K562 (cell line): ENCODE data around the gene SCGB1C2. TPM values are rescaled to one million over a fixed set of nuclear protein-coding genes. Genes with fewer than 3 reads are reported as not detected.
A peak's percentile ranks its signal among the peaks of the same experiment; 100 is the strongest.
"Not testable (repeated sequence)": the region's sequence is repeated elsewhere in the genome, so short reads cannot be mapped to it uniquely, and the experiment has no call there.

Experiments
- ATAC-seq: fragments of 200-7000 bp; cut with Tn5 transposase; 3 replicates; pipeline ENCODE4 v1.9.1; 2020; ENCODE audit warnings: moderate library complexity
- BruUV-seq: library from RNA; stranded (reverse); fragments of 400-500 nt; replicated peaks from 2 replicates; lab custom pipeline; 2021; lab: Mats Ljungman, UMichigan
- CTCF ChIA-PET: fragments of 300-600 bp; formaldehyde crosslinking; extraction: SDS; loops from one replicate; lab custom pipeline; 2021; ENCODE audit warnings: low intra/inter-chr PET ratio; lab: Yijun Ruan, JAX
- POLR2A ChIA-PET: fragments of 300-600, 350-650 bp; sonication (Branson Sonifier 250); formaldehyde crosslinking; extraction: SDS; loops from one replicate; lab custom pipeline; 2021; ENCODE audit warnings: antibody characterized with exemption, inconsistent platforms; lab: Yijun Ruan, JAX
- DNase-seq, 4 experiments: peaks; one replicate each; pipeline versions ENCODE4 v3.0.0 to v3.0.0-alpha.2; 2011 to 2018; ENCODE audit warnings: low spot score in 3 of 4, mixed read lengths in 3 of 4; ENCODE audit errors: extremely low read depth in 1 of 4
- FAIRE-seq: peaks from 2 replicates; lab custom pipeline; 2011; peaks lifted over from hg19 to GRCh38; lab: Jason Lieb, UNC
- H2AFZ ChIP-seq: 2 replicates; pipeline ENCODE4 v1.6.0; 2011; ENCODE audit warnings: low read depth, low read length, control low read depth, inconsistent platforms
- H3K27ac ChIP-seq: fragments of 200-600 bp; 3 replicates; pipeline ENCODE4 v1.8.0; 2011; ENCODE audit warnings: low read depth, mild to moderate bottlenecking, control low read depth, inconsistent platforms, low read length, moderate library complexity, mixed read lengths; ENCODE audit errors: extremely low read depth
- H3K27me3 ChIP-seq, 2 experiments: fragments of 300-600 bp in 1 of 2; 2 replicates in 1 of 2; 3 replicates in 1 of 2; pipeline versions ENCODE4 v1.6.0 to v1.8.0; 2011; ENCODE audit warnings: inconsistent platforms in 2 of 2, low read length in 2 of 2, mild to moderate bottlenecking in 1 of 2, mixed read lengths in 1 of 2, moderate library complexity in 1 of 2; ENCODE audit not compliant: control insufficient read depth in 2 of 2, insufficient read depth in 2 of 2
- H3K36me3 ChIP-seq: fragments of 300-600 bp; 3 replicates; pipeline ENCODE4 v1.8.0; 2011; ENCODE audit warnings: mild to moderate bottlenecking, low read length, inconsistent platforms; ENCODE audit not compliant: control insufficient read depth, insufficient read depth
- H3K4me1 ChIP-seq, 2 experiments: fragments of 200-600 bp in 1 of 2; replicated peaks in 1 of 2; 2 replicates in 1 of 2; 3 replicates in 1 of 2; pipeline versions ENCODE4 v1.5.1 to v1.8.0; 2011; ENCODE audit warnings: inconsistent platforms in 2 of 2, low read length in 2 of 2, mild to moderate bottlenecking in 1 of 2, mixed read lengths in 1 of 2, moderate library complexity in 1 of 2; ENCODE audit not compliant: control insufficient read depth in 2 of 2, insufficient read depth in 2 of 2
- H3K4me2 ChIP-seq: 2 replicates; pipeline ENCODE4 v1.6.1; 2011; ENCODE audit warnings: low read length, control low read depth, inconsistent platforms, mixed read lengths; ENCODE audit not compliant: insufficient read depth
- H3K4me3 ChIP-seq: fragments of 200-600 bp; sonication (generic), shearing (Covaris generic); 2 replicates; pipeline ENCODE4 v1.5.1; 2016; ENCODE audit warnings: control low read depth, inconsistent platforms
- H3K79me2 ChIP-seq: fragments of 200-600 bp; 3 replicates; pipeline ENCODE4 v1.8.0; 2011; ENCODE audit warnings: low read length, inconsistent platforms; ENCODE audit not compliant: control insufficient read depth, insufficient read depth
- H3K9ac ChIP-seq, 2 experiments: 2 replicates each; pipeline versions ENCODE4 v1.6.0 to v1.6.1; 2011; ENCODE audit warnings: low read depth in 2 of 2, low read length in 2 of 2, control low read depth in 1 of 2, inconsistent platforms in 1 of 2, mild to moderate bottlenecking in 1 of 2, mixed read lengths in 1 of 2; ENCODE audit not compliant: insufficient read depth in 1 of 2
- H3K9me1 ChIP-seq: one replicate; pipeline ENCODE4 v1.6.0; 2011; ENCODE audit warnings: inconsistent platforms, mild to moderate bottlenecking, low read length, moderate library complexity; ENCODE audit not compliant: control insufficient read depth, insufficient read depth
- H3K9me3 ChIP-seq: replicated peaks from 2 replicates; pipeline ENCODE4 v1.5.1; 2011; ENCODE audit warnings: low read depth, low read length, inconsistent platforms; ENCODE audit not compliant: control insufficient read depth, insufficient read depth
- H4K20me1 ChIP-seq: replicated peaks from 2 replicates; pipeline ENCODE4 v1.6.1; 2011; ENCODE audit warnings: low read length, inconsistent platforms, mixed read lengths; ENCODE audit not compliant: control insufficient read depth, insufficient read depth
- WGBS: fragments of 100-300 bp; shearing (Covaris generic); methylation state at CpG from one replicate; pipeline ENCODE4 v1.1.6; 2016; ENCODE audit warnings: low coverage, mixed read lengths; ENCODE audit not compliant: insufficient coverage; ENCODE audit errors: missing lambda C conversion rate; 5-methylcytosine and 5-hydroxymethylcytosine counted together
- in situ Hi-C: fragments of 300-500 bp; cut with MboI; formaldehyde crosslinking; loops from 4 replicates; pipeline ENCODE4 v1.15.0; 2018; ENCODE audit warnings: inconsistent platforms, mixed read lengths
- intact Hi-C: fragments of 100-400 bp; cut with micrococcal nuclease; formaldehyde crosslinking; loops from 2 replicates; pipeline ENCODE4 v1.14.2; 2022
- polyA plus RNA-seq, 8 experiments: library from polyadenylated mRNA; depleted of rRNA in 4 of 8; stranded (reverse) in 5 of 8; unstranded in 3 of 8; fragments of >200 nt; fragmentation: Nextera tagmentation in 2 of 8; fragmentation: Illumina TruSeq in 1 of 8; extraction: Ambion mirVana in 2 of 8; extraction: Trizol in 1 of 8; gene quantifications; 2 replicates each; pipeline versions ENCODE4 v1.2.1 to v1.2.3, GENCODE V29; 2011 to 2014; ENCODE audit warnings: inconsistent platforms in 1 of 8, missing spikeins in 1 of 8
- total RNA-seq, 7 experiments: library from RNA; depleted of rRNA in 6 of 7; stranded (reverse); fragments of >200 nt in 6 of 7; fragmentation: Illumina TruSeq in 2 of 7; extraction: Trizol in 2 of 7; gene quantifications; 2 replicates each; pipeline versions ENCODE4 v1.2.1 to v1.2.3, GENCODE V29; 2011 to 2021; ENCODE audit warnings: low replicate concordance in 1 of 7
- TF ChIP-seq, protein P1 (sequence below), 3 experiments: IDR thresholded peaks in 2 of 3; conservative IDR thresholded peaks in 1 of 3; 2 replicates each; pipeline ENCODE4 v1.5.1; 2011 to 2012; ENCODE audit warnings: low read length in 3 of 3, mild to moderate bottlenecking in 3 of 3, control low read depth in 2 of 3, improper control_type of control experiment in 1 of 3, inconsistent platforms in 1 of 3, low read depth in 1 of 3, mixed read lengths in 1 of 3, moderate library complexity in 1 of 3; ENCODE audit not compliant: insufficient read depth in 2 of 3

Gene SCGB1C2
- total and polyA plus RNA-seq, 9 of the 15 experiments (the other 6 are each of a cell fraction or from before 2014, with no cell fraction given) = not detected

DNA sequence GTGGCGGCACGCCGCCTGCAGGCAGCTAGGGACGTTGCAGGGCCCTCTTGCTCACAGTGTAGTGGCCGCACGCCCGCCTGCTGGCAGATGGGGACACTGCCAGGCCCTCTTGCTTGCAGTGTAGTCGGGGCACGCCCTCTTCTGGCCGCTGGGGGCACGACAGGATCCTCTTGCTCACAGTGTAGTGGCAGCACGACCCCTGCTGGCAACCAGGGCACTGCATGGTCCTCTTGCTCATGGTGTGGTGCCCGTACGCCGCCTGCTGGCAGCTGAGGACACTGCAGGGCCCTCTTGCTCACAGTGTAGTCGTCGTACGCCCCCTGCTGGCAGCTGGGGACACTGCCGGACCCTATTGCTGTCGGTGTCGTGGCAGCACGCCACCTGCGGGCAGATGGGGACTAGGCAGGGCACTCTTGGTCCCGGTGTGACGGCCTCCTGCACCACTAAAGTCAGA, 3.0 kb upstream of the SCGB1C2 start:
- BruUV-seq, CTCF ChIA-PET, H3K9ac ChIP-seq, FAIRE-seq, H3K4me2 ChIP-seq, intact Hi-C loops, H3K9me3 ChIP-seq, H3K4me3 ChIP-seq, H3K36me3 ChIP-seq, DNase-seq, H3K4me1 ChIP-seq, H4K20me1 ChIP-seq, H2AFZ ChIP-seq, H3K27ac ChIP-seq, H3K79me2 ChIP-seq, POLR2A ChIA-PET, H3K27me3 ChIP-seq, in situ Hi-C loops, H3K9me1 ChIP-seq: not testable (repeated sequence)
- ATAC-seq = peak; percentile 96
- TF ChIP-seq, protein P1, sequence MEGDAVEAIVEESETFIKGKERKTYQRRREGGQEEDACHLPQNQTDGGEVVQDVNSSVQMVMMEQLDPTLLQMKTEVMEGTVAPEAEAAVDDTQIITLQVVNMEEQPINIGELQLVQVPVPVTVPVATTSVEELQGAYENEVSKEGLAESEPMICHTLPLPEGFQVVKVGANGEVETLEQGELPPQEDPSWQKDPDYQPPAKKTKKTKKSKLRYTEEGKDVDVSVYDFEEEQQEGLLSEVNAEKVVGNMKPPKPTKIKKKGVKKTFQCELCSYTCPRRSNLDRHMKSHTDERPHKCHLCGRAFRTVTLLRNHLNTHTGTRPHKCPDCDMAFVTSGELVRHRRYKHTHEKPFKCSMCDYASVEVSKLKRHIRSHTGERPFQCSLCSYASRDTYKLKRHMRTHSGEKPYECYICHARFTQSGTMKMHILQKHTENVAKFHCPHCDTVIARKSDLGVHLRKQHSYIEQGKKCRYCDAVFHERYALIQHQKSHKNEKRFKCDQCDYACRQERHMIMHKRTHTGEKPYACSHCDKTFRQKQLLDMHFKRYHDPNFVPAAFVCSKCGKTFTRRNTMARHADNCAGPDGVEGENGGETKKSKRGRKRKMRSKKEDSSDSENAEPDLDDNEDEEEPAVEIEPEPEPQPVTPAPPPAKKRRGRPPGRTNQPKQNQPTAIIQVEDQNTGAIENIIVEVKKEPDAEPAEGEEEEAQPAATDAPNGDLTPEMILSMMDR (IDR thresholded peaks at IDR 0.05 in 2 of 3, conservative IDR thresholded peaks at IDR 0.05 in 1 of 3; ENCODE audit: insufficient read depth in 2 of 3, low read depth in 1 of 3, low read length in 3 of 3) = peak in 1 of 3 experiments; percentile 51; a peak in 4 of 6 replicates
- WGBS = 95% methylated on average over 7 of the region's 25 CpGs

DNA sequence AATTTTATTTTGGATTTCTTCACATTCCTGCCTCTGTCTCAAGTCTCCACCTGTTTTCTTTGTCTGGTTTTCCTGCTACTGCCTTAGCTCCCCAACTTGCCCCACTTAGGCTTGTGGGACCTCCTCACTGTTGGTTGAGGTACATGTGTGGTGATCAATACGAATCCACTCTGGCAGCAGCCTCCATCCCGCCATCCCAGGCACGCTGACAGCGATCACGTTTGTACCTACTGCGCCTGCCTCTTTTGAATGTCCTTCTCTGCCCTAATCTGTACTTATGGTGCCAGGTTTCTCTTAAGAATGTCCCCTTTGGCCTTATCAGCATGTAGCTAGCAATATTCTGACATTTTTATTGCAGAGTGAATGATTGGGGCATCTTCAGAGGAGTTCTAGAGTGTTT, 2.3 kb upstream of the SCGB1C2 start:
- H3K36me3 ChIP-seq, H2AFZ ChIP-seq, H3K4me3 ChIP-seq, in situ Hi-C loops, H4K20me1 ChIP-seq, H3K9me3 ChIP-seq, intact Hi-C loops, H3K79me2 ChIP-seq, FAIRE-seq, CTCF ChIA-PET, ATAC-seq, BruUV-seq, H3K9me1 ChIP-seq, H3K27me3 ChIP-seq, H3K4me2 ChIP-seq, H3K4me1 ChIP-seq, DNase-seq, POLR2A ChIA-PET, H3K9ac ChIP-seq, H3K27ac ChIP-seq: not testable (repeated sequence)
- WGBS = 27% methylated on average over 3 of the region's 6 CpGs

DNA sequence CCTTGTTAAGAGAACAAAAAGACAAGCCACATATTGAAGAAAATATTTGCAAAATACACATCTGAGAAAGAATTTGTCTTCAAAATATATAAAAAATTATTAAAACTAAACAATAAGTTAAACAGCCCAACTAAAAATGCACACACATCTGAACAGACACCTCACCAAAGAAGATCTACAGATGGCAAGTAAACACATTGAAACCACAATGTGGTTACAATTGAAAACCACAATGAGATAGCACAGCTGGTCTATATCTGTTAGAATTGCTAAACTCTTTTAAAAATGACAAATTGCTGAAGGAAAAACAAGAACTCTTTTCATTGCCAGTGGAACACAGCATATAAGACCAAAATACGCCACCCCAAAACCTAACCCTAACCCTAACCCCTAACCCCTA, 1.5 kb upstream of the SCGB1C2 start:
- intact Hi-C loops, DNase-seq, H3K4me2 ChIP-seq, H3K4me1 ChIP-seq, CTCF ChIA-PET, H3K36me3 ChIP-seq, H4K20me1 ChIP-seq, in situ Hi-C loops, H3K79me2 ChIP-seq, H3K27ac ChIP-seq, H3K9me3 ChIP-seq, ATAC-seq, H2AFZ ChIP-seq, H3K9me1 ChIP-seq, H3K27me3 ChIP-seq, H3K4me3 ChIP-seq, H3K9ac ChIP-seq, POLR2A ChIA-PET, BruUV-seq, FAIRE-seq: not testable (repeated sequence)
- no CpG with 5 or more reads among the region's 1 CpG for WGBS
